ENCODE data around the gene OSTC.
A peak's percentile ranks its signal among the peaks of the same experiment; 100 is the strongest.

Gene OSTC

DNA sequence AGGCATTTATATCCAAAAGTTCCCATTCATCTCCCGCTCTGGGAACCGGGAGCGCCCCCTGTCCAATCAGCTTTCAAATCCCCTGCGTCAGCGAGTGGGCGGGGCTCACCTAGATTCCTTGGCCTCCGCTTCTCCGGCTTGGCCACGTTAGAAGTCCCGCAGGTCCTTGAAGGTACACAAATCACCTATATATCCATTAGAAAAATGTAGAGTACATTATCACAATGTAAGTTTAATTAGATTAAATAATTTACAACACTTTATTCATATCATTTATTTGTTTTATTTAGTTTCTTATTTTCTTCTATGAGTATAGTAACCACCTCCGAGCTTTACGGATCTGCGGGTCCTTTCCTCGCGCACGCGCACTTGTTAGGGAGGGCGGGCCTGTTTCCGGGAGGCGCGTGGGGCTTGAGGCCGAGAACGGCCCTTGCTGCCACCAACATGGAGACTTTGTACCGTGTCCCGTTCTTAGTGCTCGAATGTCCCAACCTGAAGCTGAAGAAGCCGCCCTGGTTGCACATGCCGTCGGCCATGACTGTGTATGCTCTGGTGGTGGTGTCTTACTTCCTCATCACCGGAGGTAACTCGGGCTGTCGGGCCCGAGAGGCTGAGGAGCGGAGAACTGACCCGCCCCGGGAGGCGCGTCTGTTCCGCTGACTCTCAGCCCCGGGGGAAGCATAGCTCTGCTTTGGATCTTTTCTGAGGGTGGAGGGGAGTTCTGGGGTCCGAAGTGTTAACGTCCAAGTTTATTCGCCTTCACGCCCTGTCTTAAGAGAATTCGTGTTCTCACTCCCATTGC is at the start of gene OSTC:
TSS of gene OSTC (plus strand) at position 388 of the 802 bp plus-strand sequence. CDS start at position 445, 57 bp downstream.
- DNase-seq, result peak; percentile 95

DNA sequence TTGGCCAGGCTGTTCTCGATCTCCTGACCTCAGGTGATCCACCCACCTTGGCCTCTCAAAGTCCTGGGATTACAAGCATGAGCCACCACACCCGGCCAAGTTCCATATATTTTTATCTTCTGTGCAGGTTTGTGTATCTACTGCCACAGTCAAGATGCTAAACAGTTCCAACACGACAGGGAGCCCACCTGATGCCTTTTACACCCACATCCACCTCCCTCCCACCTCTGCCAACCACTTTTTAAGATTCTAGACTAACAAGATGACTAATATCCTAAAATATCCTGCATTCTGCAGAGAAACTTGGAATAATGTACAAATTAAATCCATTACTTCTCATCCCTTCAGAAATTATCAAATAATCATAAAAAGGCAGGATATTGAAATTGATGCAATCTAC is 49.3 kb upstream of the OSTC start:
- DNase-seq, result no peak

DNA sequence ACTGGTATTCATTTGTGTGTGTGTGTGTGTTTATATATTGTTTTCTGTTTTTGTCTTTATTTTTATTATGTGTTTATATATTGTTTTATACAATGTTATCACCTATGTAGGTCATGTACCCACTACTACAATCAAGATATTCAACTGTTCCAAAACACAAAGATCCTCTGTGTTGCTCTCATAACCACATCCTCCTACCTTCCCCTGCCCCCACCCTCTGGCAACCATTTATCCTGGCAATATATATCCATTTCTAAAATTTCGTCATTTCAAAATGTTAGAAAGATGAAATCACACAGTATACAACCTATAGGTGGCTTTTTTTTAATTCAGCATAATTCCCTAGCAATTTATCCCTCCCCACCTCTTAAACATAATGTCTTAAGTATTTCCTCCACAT is 48.9 kb upstream of the OSTC start:
- DNase-seq, result no peak

DNA sequence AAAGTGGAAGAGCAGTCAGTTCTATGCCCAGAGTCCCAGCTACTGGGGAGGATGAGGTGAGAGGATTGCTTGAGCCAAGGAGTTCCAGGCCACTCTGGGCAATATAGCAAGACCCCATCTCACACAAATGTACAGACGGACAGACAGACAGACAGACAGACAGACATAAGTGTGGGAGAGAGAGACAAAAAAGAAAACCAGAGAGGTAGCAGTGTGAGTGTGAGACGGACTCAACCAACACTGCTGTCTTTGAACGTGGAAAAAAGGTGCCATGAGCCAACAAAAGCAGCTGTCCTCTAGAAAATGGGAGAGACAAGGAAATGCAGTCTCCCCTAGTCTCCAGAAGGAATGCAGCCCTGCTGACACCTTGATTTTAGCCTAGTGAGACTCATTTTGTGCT is 48.2 kb upstream of the OSTC start:
- DNase-seq, result no peak

DNA sequence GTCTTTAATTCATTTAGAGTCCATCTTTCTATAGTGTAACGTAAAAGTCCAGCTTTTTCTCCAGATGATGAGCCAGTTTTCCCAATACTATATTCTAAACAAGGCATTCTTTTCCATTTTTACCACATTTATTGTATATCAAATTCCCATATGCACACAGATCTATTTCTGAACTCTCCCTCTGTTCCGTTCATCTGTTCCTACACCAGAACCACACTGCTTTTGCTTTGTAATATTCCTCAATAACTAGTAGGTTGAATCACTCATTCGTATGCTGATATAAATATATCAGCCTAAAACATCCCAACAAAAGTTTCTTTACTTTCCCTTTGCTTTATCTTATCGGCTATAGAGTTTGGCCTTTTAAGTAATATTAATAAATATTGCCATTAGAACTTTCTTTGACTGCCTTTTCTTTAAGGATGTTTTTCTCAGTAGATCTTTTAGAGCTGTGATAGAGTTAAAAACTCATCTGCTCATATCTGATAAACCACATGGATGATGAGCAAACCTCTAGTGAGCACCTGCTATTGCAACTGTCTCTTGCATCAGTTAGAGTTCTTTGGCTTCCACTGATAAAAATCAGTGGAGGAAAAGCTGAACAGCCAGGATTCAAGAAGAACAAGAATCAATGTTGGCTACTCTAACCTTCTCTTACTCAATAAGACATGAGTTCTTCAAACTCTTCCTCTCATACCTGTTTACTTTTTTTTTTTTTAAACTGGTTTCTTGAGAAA is 43.2 kb upstream of the OSTC start:
- DNase-seq, result no peak

DNA sequence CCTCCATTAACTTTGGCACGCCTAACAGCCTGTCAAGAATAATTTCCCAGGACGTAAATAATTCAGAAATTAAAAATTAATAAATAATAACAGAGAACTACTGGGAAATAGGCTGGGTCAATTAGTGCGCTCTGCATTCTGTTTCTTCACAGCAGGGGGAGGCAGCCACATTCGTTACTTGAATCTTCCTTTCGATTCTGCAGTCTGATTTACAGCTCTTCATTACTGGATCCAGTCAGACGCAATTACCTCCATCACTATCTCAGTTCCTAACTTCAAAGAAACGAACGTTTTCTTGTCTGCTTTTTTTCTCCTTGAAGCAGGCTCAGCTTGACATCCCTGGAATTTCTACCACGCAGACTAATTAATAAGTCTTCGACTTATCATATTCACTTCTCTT is 39.0 kb upstream of the OSTC start:
- DNase-seq, result no peak

DNA sequence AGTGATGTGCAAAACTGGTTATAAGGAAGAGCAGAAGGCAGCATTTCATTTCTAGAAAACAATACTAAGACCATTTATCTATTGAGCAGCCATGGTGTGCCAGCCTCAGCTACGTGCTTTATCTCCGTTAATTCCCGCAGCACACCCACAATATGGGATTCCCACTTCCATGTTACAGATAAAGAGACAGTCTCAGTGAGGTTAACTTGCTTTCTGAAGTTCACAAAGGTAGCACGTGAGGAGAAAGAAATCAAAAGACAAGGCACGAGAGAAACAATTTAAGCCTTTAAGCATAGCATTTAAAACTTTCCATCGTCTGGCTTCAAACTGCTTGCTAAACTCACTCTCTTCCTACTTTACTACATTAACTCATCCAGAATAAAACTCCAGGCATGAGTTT is 38.0 kb upstream of the OSTC start:
- DNase-seq, result no peak

DNA sequence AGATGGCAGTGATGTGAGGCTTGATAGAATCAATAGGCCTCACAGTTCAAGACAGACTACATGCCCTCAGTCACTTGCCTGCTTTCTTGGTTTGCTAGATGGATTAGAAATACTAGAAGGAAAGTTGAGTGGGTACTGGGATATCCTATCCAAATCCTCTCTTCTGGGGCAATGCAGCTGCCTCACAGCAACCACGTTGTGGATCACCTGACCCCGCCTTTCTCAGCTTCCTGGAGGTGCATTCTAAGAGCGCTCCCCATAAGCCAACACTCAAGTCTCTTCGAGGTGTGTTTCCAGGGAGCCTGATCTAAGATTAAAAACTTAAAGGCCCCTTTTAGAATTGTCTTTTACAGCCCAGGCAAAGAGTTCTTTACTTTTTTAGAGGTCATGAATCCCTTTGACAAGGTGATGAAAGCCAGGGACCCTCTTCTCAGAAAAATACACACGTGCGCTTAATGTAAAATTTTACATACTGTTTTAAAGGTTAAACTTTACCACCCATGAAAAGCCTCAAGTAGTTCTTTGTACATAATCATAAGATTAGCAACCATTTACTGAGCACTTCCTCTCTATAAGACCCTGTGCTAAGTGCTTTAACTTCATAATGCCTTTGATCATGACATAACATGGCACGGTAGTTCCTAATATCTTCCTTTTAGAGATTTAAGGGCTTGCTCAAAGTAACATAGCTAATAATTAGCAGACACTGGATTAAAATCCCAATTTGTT is 30.9 kb upstream of the OSTC start:
- DNase-seq, result peak; percentile 32

DNA sequence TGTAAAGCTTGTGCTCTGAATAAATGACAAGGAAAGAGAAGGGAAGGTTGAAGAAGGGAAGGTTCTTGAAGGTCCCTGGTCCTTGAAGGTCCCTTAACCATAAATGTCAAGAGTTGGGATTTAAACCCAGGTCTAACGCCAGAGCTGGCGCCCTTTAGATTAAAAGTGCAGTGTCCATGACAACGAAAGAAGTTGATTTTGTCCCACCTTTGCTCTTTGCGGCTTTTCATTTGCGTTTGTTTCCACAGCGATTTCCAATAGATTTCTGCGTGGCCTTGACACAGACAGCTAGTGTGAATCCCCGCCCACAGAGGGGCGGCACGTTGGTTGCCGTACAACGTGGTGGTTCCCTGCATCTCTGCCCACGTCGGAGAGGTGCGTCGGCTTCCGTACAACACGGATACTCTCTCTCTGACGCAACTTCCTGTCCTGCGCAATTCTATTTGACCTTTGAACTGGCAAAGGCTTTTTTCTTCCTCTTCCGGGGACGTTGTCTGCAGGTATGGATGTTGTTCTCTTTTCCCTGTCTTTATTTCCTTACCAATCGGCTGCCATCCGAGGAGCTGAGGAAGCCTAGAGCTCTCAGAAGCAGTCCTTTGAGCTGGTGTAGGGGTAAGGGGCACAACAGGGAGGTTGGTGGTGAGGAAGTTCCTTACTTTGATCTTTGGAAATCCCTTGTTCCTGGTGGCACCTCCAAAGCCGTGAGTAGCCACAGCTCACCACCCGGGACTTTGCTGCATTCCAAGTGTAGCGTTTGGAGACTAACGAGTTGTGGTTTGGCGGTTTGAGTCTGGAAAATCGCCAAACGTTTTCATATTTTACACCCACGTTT is 30.1 kb upstream of the OSTC start, which contains the start of gene RPL34:
TSS of gene RPL34 (plus strand) at position 476 of the 832 bp plus-strand sequence. CDS start 1,384 bp downstream, outside the sequence.
- DNase-seq, result peak; percentile 99

DNA sequence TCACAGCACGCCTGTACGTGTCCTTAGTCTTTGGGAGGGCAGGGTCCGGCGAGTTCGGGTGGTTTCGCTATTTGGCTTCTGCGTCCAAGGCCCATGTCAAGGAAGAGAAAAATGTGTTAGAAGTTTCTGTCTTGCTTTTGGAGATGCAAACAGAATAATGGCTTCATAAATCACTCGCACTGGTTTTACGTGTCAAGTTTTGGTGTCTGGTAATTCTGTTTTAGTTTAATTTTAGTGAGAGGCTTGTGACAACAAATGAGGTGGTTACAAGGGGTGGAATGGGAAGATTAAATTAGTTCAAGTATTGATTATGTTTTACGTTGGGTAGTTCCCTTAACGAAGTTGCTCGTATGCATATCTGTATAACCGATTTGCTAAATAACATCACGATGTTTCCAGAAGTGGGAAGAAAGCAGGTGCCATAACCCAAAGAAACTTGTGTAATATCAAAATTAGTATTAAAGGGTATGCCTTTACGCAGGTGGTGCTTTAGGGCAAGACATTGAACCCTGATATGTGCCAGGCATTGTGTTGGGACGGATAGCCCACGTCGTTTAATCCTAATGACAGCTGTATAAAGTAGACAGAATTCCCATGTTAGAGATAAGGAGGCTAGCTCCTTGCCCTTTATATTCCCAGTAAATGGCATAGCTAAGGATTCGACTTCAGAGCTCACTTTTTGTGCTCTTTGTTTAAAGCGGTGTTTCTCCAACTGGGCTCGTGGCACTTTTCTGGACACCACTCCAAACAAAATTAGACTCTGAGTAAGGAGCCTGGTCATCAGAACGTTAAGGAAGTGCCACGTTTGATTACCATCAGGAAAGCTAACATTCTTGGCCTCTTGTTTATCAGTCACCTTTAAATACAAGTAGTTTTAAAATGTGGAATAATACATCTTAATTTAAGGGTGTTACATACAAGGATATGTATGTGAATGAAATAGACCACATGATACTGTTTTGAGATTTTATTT is 29.2 kb upstream of the OSTC start:
- no peak for DNase-seq

DNA sequence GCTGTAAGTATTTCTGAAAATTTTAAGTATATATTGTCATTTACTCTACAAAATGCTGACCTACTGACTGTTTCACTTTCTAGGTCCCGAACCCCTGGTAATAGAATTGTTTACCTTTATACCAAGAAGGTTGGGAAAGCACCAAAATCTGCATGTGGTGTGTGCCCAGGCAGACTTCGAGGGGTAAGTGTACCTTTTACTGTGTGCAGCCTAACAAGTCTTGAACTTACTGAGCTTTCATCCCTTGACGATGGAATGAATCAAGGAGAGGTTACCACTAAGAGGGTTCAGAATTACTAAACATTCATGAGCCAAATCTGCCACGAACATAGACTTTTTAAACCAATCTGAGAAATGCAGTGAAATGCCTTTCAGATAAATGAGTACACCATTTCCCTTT is 28.4 kb upstream of the OSTC start:
- peak; percentile 44 for DNase-seq

DNA sequence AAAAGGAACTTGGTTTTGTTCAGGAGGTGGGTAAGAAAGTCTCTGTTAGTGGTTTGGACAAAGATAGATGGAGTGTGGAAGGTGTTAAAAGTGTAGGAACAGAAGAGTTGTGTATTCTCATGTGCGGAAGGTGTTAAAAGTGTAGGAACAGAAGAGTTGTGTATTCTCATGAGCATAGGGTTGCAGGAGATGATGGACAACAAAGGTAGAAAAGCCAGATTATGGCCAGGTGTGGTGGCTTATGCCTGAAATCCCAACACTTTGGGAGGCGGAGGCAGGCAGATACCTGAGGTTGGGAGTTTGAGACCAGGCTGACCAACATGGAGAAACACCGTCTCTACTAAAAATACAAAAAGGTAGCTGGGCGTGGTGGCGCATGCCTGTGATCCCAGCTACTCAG is 27.6 kb upstream of the OSTC start:
- DNase-seq, result no peak

DNA sequence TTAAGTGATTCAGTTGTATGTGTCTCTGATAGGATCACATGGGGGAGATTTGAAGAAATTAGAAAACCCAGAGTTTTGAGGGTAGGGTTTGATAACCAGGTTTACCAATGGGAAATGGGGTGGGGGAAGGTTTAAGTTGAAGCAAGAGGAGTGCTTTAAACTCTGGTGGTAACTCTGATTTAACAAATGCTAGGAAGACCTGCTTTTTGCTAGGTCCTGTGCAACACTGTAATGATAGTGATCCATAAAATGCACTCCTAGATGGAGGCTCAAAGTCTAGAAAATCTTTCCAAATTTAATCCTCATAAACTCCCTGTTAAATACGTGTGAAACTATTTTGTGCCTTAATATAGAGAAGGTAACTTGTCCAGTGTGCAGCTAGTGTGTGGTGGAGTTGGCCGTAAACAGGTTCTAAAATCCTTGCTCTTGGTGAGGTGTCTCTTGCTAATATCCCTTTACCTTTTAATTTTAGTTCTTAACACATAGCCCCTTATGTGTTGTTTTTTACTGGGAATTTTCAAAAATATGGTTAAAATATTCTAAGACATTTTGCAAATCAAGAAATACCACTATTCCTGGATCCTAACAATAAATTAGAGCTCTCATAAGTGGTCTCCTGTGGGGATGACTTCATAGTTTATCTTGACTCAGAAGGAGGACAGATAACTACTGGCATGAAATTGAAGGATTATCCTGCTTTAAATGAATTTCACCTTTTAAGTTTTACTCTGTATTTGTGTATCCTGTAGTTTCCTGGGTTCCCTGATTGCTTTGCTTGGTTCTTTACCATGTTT is 25.9 kb upstream of the OSTC start:
- DNase-seq, result no peak

DNA sequence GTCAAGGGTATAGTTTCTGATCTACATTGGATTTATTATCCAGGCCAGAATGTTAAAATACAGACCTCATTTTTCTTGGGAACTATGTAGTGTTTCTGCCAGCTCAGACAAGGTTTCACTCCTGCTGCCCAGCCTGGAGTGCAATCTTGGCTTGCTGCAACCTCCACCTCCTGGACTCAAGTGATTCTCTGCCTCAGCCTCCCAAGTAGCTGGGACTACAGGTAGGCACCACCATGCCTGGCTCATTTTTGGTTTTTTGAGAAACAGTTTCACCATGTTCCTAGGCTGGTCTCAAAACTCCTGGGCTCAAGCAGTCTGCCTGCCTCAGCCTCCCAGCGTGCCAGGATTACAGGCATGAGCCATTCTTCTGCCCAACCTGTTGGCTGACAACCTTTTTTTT is 24.3 kb upstream of the OSTC start:
- no peak for DNase-seq

DNA sequence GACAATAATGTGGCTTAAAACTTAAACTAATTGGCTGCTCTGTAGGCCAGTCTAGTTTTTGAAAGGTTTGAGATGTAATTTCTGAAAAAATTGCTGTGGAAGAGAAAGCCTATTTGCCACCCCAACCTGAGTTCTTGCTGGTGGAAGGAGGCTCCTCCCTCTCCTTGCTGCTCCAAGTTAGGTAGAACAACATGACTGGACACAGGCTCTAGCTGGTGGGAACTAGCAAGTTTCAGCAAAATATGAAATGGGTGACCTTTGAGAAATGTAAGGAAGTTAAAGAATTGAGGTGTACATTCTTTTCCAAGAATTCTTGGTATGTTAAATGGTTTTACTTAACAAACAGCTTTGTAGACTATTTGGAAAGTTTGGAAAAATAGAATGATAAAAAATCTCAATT is 22.0 kb upstream of the OSTC start:
- DNase-seq, result no peak

DNA sequence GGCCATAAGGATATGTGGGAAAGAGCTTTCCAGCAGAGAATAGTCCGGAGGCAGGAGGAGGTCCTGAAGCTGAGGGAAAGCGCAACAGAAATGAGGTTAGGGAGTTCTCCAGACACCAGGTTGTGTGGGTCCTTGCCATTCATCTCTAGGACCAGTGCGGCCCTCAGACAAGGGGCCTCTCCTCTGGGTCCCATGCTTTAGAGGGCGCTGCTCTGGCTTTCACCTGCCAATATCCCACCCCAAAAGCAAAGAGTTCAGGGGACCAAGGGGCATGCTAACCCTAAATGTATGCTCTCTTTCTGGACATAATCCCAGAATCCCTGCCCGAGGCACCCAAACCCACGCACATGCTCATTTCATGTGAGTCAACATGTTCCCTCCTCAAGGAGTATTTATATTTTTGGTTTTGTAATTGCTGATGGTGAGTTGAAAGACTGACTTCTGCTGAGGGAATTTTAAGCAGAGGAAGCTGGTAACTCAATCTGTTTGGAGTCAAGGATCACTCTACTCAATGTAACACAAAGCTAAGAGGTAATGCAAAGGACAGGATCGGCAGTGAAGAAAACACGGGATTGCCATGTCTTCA is 15.2 kb upstream of the OSTC start:
- DNase-seq, result no peak

DNA sequence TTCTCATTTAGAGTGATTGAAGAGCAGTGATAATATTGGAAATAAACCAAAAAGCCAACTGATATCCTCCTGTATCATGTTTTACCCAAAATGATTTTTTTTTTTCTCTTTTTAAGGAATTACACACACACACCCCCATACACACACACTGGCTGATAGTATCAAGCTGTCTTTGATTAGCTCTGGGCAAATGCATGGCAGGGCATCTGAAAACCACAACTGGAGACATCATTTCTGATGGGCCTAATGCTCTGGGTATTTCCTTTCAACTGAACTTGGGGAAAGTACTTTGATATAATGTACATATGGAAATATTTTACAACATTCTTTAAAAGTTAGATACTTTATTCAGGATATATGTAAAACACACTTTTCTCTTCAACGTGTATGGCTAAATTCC is 14.2 kb upstream of the OSTC start:
- DNase-seq, result no peak

DNA sequence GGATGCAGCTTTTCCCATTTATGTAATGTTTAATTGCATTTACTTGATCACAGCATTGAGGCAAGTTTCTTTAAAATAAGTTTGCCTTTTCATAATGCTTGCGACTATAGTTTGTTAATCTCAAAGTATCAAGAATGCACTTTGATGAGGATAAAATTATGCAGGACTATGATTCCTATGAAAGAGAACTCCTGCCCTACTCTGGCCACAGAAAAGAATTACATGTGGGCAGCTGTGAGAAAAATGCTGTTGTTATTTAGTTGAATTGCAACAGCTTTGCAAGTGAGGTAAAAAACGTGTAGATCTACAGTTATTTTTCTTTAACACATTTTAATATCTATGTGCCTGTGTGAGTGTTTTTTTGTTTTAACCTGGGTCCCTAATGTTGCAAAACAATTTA is 12.5 kb upstream of the OSTC start:
- no peak for DNase-seq

DNA sequence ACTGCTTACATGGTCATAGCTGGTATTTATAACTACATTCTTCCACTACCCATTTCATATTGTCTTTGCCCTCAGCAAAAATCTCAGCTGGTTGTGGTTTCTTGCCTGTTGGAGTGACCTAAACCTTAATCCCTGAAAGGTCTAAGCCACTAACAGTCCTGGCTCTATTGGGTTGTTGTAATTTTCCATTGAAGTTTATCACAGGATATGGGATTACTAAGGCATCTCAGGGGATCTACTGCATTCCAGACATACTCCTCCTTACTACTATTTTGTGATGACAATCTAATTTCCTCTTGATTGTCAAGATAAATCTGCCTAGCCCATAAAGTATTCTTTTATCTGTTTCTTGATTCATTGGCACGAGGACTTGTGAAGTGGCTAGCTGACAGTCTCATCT is 6.2 kb upstream of the OSTC start:
- DNase-seq, result no peak

DNA sequence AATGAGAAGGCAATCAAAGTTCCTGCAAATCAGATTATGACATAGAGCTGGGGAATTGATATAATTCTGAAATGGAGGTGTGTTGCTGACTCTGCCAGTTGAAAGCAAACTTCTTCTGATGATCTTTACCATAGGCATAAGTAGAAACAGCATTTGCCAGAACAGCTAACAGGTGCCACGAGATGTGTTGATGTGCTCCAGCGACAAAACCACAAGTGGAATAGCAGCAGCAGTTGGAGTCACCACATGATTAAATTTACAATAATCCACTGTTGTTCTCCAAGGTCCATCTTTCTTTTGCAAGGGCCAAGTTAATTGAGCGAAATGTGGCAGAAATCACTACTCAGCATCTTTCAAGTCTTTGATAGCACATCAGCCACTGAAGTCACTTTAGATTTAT is 3.7 kb upstream of the OSTC start:
- DNase-seq, result no peak
